GM13977 (cell line): ENCODE data around the gene METAP1.
"Not testable (repeated sequence)": the region's sequence is repeated elsewhere in the genome, so short reads cannot be mapped to it uniquely, and the experiment has no call there.

ENCODE experiments used
- DNase-seq: peaks from one replicate; pipeline ENCODE4 v3.0.0; 2012; ENCODE audit warnings: low spot score
- CTCF ChIP-seq: IDR thresholded peaks from 2 replicates; pipeline ENCODE4 v1.5.1; 2012; ENCODE audit warnings: mild to moderate bottlenecking, control low read depth; ENCODE audit not compliant: insufficient read depth; ENCODE audit errors: extremely low read depth, missing control alignments
- in situ Hi-C: fragments of 300-500 bp; cut with MboI; formaldehyde crosslinking; loops from one replicate; pipeline ENCODE4 v1.12.0; 2022; ENCODE audit warnings: low sequenced_read_pairs, low pct_unique_long_range_greater_than_20kb, mixed read lengths, inconsistent platforms; ENCODE audit not compliant: unreplicated experiment

The METAP1 gene

DNA sequence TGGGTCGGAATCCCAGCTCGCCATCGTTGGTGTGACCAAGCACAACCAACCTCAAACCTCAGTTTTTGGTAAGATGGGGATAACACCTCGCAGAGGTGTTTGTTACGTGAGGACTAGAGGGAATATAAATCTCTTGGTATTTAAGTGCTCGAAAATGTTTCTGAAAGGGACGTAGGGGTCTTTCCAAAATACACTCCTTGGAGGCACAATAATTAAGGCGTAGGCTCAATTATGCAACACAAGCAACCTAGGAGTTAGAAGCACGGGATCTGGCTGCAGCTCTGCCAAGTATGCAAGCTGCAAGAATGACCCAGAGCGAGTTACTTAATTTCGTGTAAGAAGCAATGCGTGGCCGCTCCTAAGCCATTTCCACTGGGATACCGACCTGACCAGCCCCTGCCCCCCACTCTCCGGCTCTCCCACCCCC, 92.5 kb downstream of the METAP1 start:
- in situ Hi-C loops = loop anchor here (25.0 kb wide), 1 partner anchor 626 kb away; no protein-coding TSS in a partner anchor
- no peak for TF ChIP-seq CTCF
- peak; percentile 53 for DNase-seq

DNA sequence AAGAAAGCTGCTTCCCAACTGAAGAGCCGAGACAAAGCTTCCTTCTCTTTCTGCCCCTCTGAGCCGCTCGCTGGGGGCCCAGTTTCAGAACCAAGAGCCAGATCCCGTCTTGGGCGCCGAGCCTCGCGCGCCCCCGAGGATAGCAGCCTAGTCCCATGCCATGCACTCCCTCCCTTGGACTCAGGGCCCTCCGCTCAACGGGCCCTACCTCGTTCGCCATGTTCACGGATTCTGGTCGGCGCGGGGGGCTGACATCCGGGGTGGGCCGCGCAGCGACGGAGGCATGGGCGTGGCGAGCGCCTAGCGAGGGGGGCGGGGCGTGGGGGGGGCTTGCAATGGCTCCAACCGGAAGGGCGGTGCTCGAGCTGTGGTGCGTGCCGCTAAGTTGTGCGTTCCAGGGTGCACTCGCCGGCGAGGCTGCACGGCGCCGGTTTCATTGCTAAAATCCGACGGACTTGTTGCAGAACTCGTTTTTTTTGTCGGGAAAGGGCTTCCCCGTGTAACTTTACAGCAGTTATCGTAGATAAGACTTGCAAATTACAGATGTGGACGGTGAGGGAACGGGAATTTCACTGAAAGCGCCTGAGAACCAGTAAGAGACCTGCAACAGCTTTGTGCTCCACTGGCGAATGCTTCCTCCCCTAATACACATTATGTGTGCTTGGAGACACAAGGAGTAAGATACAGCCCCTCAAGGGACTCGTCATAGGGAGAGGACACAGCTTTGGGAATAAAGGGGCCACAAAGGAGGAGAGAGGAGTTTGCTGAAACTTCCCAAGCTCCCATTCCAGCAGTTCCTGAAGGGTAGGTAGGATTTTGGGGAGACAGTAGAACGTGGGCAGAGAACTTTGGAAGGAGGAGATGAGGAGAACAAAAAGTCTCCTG, 93.2 kb downstream of the METAP1 start, which contains the start of gene ADH5:
ADH5 (minus strand) TSS at position 308 of the 885 bp plus-strand sequence; CDS start at position 220, 88 bp downstream.
- peak; percentile 92 for DNase-seq
- no peak for TF ChIP-seq CTCF
- in situ Hi-C loops = loop anchor here (25.0 kb wide), 1 partner anchor 626 kb away; no protein-coding TSS in a partner anchor

- no peak for TF ChIP-seq CTCF
- in situ Hi-C loops = loop anchor here (25.0 kb wide), 1 partner anchor 628 kb away; no protein-coding TSS in a partner anchor
- no peak for DNase-seq
These were observed 95.1 kb downstream of the METAP1 start for GRCh38 chr4:99090481-99091215.

DNA sequence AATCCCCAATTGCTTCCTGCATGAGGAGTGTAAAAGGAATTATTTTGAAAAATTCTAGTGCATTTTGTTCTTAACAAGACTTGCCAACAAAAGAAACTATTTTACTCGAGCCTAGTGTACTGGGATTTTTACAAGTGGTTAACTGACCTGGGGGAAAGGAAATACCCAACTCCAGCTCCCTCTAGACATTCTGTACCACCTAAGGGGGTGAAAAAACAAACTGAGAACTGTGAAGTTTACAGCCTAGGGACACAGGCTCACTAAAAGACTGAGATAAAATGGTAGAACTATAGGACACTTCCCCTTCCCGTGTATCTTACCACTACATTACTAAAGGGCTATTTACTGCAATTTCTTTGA, 95.7 kb downstream of the METAP1 start:
- TF ChIP-seq CTCF = no peak
- in situ Hi-C loops = loop anchor here (25.0 kb wide), 1 partner anchor 629 kb away; no protein-coding TSS in a partner anchor
- no peak for DNase-seq

DNA sequence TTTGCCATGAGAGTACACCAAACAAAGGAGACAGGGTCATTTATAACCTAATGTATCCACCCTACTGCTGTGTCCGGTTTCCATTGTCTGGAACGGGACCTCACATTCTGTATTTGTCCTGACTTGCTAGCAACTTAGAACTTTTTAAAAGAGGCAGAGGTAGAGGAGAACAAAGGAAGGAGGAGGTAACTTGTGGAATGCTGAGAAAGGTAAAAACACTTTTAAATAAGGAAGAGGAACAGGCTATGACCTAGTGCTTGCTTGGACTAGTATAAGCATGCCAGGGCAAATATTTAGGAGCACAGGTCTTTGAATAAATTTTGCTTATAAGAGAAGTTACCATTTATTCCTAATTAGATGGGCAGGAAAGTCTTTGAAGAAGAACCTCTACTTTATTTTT, 96.3 kb downstream of the METAP1 start:
- DNase-seq = not testable (repeated sequence)
- in situ Hi-C loops = loop anchor here (25.0 kb wide), 1 partner anchor 630 kb away; no protein-coding TSS in a partner anchor

GRCh38 chr4:99099311-99099710, 103.8 kb downstream of the METAP1 start:
- no peak for TF ChIP-seq CTCF

GRCh38 chr4:99099814-99100213, 104.3 kb downstream of the METAP1 start:
- in situ Hi-C loops = loop anchor here (25.0 kb wide), 2 partner anchors 312 to 638 kb away; no protein-coding TSS in a partner anchor
- DNase-seq = not testable (repeated sequence)

More at GRCh38 chr4:99099311-99099710, 103.8 kb downstream of the METAP1 start:
- in situ Hi-C loops = loop anchor here (25.0 kb wide), 1 partner anchor 637 kb away; no protein-coding TSS in a partner anchor
- DNase-seq = no peak
